NCI-H1092 treated with DMSO at 0.1 percent for 48 hours (cell line): ENCODE results near the gene SYCN.
"Not testable (repeated sequence)": the region's sequence is repeated elsewhere in the genome, so short reads cannot be mapped to it uniquely, and the experiment has no call there.

Experiments used
- DNase-seq: peaks from one replicate; lab custom pipeline; 2025; lab: John Stamatoyannopoulos, UW

The SYCN gene

DNA sequence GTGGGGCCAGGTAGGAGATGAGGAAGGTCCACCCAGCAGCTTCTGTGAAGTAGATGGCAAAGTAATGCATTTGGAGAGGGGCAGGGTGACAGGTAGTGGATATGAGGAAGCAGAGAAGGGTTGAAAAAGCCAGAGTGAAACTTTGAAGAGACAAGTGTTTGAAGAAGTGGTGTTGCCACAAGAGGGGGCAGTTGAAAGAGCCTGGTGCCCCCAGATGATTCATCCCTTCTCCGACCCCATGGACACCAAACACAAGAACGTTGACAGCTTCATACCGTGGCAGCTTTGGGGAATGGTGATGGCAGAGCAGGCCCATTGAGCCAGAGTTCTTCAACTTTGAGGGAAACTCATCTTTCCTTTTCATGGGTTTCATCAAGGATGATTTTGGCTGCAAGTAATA is 20.8 kb upstream of the SYCN start:
- no peak for DNase-seq

DNA sequence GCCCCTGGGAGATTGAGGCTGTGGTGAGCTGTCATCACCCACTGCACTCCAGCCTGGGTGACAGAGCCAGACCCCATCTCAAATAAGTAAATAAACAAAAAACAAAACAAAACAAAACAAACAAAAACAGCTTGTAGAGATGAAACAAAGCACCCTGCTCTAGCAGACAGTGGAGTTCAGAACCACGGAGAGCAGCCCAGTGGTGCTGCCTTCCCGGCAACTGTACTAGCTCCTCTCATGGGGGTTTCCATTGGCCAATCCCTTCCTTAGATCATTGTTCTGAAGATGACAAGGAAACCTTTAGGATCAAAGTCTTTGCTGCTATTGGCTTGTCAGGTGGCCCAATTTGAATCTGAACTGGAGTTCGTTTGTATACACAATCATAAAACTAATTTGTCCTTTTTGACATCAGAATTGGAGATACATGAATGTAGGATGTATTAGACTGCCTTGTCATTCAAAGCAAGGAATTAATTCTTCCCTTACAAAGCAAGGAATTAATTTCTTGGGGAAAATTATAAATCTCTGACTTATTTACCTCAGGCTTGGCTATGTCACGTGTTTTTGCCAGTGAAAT is 19.7 kb upstream of the SYCN start:
- no peak for DNase-seq

DNA sequence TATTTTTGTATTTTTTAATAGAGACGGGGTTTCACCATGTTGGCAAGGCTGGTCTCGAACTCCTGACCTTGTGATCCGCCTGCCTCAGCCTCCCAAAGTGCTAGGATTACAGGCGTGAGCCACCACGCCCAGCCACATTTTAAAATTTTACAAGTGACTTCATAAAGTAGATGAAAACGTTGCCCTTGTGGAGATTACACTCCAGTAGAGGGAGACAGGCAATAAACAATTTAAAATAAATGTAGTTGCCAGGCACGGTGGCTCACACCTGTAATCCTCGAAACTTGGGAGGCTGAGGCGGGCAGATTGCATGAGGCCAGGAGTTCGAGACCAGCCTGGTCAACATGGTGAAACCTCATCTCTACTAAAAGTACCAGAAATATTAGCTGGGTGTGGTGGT is 15.0 kb upstream of the SYCN start:
- DNase-seq, result not testable (repeated sequence)

DNA sequence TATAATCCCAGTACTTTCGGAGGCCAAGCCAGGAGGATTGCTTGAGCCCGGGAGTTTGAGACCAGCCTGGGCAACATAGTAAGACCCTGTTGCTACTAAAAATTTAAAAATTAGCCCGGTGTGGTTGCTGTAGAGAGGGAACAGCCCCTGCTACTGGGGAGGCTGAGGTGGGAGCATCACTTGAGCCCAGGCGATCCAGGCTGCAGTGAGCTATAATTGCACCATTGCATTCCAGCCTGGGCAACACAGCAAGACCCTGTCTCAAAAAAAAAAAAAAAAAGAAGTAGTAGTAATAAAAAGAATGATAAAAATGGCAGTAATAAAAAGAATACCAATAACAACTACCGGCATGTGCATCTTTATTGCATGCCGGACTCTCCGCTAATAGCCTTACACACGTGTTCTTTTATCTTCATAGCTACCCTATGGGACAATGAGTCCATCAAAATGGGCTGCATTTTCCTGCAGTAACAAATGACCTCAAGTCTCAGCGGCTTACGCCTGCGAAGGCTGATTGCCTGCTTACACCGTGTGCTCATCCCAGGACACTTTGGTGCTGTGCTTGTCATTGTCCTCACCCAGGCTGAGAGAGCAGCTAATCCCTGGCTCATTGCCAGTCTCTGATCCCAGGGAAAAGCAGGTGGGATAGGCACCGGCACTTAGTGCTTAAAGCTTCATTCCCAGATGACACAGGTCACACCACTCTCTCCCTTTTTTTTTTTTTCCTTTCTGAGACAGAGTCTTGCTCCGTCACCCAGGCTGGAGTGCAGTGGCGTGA is 14.4 kb upstream of the SYCN start:
- no peak for DNase-seq

DNA sequence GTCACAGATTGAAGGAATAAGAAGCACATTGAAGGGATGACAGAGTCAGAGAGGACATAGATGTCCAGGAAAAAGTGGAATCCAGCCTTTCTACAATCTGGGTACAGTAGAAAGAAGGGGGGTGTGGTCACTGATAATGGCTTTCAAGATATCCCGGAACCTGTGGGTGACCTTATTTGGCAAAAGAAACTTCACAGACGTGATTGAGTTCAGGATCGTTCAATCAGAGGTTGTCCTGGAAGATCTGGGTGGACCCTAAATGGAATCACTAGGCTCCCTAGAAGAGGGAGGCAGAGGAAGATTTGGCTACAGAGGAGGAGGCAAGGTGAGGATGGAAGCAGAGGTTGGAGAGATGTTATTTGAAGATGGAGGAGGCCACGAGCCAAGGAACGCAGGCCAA is 13.0 kb upstream of the SYCN start:
- no peak for DNase-seq

DNA sequence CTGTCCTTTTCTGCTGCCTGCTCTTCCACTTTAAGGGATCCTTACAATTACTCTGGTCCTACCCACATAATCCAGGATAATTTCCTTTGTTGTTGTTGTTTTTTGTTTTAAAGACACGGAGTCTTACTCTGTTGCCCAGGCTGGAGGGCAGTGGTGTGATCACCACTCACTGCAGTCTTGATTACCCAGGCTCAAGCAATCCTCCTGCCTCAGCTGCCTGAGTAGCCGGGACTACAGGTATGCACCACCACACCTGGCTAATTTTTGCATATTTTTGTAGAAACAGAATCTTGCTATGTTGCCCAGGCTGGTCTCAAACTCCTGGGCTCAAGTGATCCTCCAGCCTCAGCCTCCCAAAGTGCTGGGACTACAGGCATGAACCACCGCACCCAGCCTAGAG is 11.3 kb upstream of the SYCN start:
- not testable (repeated sequence) for DNase-seq

DNA sequence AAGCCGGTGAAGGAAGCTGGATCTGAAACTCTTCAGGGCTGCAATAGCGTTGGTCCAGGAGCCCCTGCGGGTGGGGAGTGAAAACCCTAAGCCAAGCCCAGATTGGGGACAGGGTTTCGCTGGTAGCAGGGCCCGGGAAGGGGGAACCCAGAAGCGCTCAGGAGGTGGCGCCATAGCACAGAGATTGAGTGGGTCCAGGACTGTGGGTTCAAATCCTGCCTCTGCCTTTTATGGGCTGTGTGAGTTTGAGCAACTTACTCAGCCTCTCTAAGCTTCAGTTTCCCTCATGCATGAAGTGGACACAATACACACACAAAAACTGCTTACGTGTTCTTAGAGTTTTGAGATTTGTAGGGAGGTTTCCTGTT is 8.3 kb upstream of the SYCN start:
- no peak for DNase-seq

DNA sequence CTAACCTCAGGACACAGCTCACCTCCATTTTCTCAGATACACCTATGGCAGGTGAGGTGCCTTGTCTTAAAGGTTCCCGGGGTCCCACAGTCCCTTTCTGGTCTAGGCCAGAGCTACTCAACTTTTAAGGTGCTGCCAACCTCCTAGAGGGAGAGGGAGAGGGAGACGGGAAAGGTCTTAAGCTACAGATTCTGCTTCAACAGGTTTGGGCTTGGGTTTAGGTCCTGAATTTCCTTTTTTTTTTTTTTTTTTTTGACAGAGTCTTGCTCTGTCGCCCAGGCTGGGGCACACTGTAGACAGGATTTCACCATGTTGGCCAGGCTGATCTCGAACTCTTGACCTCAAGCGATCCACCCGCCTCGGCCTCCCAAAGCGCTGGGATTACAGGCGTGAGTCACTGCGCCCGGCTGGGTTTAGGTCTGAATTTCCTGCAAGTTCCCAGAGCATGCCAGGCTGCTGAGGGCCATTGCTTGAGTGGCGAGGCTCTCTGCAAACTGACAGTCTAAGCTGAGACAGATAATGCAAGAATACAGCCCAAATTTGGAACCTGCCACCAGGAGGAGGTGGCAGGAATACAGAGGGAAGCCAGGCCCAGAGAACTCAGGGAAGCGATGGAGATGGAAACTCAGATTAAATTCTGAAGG is 7.8 kb upstream of the SYCN start:
- no peak for DNase-seq

DNA sequence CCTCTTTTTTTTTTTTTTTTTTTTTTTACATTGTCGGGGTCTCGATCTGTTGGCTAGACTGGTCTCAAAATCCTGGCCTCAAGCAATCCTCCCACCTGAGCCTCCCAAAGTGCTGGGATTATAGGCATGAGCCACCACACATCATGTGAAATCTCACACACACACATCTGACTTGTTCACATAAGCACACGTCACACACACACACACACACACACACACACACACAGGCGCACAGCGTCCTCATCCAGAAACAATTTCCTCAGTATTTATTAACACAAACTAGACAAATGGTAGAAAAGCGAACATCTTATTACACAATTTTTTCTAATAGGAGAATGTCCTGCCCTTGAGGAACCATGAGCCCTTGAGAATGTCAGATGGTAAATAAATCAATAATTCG is 5.1 kb upstream of the SYCN start:
- DNase-seq, result no peak

DNA sequence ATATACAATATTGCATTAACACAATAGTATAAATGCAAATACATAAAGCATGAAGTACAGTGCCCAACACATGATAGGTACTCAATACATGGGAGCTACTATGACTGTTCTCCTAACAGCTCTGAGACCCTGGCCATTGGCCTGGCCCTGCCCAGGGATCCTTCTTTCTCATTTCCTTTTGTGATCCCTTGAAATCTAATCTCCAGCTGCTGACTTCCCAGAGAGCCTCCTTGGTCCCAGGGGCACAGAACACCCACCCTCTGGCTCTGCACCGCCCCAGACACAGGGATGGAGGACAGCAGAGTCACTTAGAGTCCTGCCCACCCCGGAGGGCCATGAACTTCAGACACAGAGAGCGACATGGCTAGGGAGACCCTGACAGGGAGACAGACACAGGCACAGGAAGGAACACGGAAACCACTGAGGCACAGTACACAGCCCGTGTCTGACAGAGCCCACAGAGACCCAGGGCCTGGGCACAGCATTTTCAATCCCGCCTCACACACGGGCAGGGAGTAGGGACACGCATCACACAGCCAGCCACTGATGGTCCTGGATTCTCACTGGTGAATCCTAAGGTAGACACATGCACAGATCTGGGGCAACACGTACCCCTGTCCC is 4.2 kb upstream of the SYCN start:
- DNase-seq, result no peak

DNA sequence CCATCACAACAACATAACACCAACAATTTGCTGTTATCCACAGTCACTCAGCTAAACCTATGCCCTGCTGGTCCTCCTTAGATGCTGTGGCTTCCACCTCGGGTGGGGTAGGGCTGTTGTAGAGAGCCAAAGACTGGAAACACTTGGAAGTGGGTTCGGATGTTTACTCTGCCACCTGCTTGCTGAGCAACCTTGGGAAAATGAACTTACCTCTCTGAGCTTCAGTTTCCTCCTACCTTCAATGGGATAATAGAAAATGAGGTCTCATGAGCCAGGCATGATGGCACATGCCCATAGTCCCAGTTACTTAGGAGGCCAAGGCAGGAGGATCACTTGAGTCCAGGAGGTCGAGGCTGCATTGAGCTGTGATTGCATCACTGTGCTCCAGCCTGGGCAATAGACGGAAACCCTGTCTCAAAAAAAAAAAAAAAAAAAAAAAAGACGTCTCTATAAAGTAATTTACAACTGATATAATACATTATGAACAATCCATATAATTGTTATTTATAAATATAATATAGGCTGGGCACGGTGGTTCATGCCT is 3.3 kb upstream of the SYCN start:
- DNase-seq, result no peak

DNA sequence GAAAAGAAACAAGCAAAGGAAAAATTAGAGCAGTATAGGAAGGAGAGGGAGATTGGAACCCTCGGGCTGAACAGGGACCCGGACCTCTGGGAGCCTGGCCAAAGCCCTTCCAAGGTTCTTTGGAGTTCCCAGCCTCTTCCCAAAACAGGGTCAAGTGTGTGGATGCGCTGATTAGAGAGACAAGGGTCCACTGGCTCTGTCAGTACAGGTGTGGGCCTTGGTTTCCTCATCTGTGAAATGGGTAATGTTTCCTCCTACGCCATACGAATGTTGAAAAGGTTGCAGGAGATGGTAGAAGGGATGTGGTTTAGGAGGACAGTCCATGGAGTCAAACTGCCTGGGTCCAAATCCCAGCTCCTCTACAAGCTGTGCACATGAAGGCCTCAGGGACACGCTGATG is 2.1 kb upstream of the SYCN start:
- no peak for DNase-seq

DNA sequence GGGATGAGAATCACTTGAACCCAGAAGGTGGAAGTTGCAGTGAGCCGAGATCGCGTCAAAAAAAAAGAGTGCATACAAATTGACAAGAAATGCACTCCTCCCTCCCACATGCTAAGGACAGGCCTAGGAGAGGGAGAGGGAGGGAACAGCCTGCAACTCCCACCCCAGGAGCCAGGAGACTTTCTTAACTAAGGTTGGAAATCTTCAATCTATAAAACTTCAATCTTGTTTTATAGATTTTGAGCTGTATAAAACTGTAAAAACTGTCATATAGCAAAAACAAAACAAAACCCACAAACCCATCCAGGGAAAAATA is 1.3 kb upstream of the SYCN start:
- no peak for DNase-seq

DNA sequence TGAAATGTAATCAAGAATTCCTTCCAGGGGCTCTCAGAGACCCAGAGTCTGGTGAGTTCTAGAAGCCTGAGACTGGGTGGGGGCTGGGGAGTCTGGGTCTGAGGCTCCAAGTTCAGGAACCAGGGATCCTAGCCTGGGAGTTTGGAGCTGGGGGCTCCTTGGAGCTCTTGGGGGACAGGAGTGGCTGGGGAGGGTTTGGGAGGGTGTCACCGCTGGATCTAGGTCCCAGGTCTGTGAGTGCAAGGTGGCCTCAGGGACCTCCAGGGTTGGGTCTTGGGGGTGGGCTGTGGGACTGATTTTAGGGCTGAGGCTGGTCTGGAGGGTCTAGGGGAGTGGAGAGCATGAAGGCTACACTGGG is 1.1 kb downstream of the SYCN start:
- DNase-seq, result no peak

DNA sequence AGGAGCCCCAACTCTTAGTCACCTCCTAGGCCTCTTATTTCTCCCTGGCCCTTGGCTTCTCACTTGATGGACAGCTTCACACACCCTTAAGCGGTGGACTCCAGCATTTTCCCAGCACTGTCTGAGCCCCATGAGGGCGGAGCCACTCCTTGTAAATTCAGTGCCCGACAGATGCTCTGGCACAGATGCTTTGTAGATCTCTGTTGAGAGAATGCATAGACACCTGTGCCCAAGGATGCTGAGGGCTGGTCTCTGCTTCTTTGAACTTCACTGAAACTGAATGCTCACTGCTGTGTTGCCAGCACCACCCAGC is 3.3 kb downstream of the SYCN start:
- no peak for DNase-seq

DNA sequence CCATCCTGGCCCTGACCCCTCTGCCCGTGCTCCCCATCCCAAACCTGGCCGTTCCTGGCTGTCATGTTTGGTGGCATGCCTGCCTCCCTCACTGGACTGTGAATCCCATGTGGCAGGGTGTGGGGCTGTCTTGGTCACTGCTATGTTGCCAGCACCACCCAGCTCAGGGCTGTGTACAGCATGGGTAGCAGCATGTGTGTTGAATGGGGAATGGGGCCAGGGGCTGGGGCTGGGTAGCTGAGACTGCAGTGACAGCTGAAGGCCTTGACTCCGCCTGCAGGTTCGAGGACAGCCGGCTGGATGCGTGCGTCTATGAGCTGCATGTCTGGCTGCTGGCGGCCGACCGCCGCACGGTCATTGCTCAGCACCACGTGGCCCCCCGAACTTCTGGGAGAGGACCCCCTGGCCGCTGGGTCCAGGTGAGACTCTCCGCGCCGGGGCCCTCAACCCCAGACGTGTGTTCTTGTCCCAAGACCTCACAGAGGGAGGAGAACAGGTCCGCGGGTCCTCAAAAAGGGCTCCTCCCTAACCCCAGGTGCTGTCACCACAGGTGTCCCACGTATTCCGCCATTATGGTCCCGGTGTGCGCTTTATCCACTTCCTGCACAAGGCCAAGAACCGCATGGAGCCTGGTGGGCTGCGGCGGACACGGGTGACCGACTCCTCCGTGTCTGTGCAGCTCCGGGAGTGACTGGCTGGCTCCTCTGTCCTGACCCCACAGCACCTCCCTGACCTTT is 3.8 kb downstream of the SYCN start:
- DNase-seq, result no peak

DNA sequence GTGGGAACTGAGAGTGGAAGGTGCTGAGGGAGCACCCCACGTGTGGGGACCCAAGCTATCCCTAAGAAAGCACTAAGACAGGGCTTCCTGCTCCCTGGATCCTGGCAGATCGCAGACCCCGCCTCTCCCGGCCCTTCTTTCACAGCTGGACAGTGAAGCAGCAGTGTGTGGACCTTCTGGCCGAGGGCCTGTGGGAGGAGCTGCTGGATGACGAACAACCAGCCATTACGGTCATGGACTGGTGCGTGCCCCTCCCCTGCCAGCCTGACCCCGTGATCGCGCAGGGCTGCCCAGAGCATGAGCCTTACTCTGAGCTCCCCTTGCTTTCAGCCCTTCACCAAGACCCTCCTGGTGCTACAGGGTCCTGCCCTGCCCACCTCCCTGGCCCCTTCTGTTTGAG is 5.0 kb downstream of the SYCN start:
- DNase-seq, result no peak

DNA sequence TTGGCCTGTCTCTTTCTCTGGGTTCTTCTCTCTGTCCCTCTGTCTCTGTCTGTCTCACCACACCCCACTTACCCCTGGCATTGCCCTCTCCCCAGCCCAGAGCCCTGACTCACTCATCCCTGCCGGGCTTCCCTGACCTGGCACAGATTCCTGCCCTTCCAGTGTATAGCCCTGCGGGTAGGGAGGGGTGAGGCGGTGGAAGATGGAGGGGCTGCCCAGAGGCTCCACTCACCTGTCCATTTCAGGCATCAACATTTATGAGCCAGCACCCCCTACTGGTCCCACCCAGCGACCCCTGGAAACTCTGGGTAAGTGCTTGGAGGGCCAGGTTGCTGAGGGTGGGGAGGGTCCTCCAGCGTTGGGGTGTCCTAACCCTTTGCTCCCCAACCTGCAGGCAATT is 6.3 kb downstream of the SYCN start:
- DNase-seq, result no peak

DNA sequence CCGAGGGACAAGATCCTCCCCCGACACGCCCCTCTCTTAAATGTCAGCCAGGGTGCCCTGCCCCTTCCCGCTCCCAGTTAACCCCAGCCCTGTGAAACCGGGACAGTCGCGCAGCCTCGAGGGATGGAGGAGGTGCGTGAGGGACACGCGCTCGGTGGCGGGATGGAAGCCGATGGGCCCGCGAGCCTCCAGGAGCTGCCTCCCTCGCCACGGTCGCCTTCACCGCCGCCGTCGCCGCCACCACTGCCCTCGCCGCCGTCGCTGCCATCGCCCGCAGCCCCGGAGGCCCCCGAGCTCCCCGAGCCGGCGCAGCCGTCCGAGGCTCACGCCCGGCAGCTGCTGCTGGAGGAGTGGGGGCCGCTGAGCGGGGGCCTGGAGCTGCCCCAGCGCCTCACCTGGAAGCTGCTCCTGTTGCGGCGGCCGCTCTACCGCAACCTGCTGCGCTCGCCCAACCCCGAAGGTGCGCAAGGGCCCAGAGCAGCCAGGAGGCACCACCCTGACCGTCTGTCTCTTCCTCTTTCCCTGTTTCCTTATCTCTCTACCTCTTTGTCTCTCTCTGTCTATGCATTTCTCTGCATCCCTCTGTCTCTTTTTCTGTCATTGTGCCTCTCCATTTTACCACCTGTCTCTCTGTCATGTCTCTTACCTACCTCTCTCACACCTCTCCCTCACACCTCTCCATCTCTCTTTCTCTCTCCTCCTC is 7.1 kb downstream of the SYCN start, which contains the start of gene NCCRP1:
Gene NCCRP1, plus strand, starts transcription at position 105 of the 703 bp plus-strand sequence. Its CDS starts 19 bp downstream, at position 124.
- no peak for DNase-seq

DNA sequence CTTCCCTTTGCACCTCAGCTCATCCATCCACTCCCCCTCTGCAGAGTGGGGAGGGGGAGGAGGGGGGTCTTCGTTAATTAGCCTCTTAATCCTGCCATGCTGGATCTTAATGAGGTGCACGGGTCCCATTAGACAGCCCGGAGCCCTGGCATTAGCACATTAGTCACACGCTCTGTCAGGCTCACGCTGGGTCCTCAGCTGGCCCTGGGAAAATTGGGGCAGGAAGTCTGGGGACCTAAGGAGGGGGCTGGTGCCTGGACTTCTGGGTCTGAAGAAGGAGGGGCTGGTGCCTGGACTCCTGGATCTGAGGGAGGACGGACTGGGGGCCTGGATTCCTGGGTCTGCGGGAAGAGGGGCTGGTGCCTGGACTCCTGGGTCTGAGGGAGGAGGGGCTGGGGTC is 7.7 kb downstream of the SYCN start:
- no peak for DNase-seq

DNA sequence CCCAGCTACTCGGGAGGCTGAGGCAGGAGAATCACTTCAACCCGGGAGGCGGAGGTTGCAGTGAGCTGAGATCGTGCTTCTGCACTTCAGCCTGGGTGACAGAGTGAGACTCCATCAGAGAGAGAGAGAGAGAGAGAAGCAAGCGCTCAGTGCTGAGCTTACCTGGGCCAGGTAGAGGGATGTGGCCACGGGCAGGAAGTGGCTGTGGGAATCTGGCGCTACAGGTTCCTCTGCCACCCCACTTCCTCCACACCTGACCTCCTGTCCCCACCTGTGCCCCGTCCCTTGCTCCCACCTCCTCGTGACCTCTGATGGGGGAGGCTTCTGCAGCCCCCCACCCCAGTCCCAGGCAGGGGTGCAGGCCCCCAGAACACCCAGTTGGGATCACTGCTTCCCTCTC is 8.3 kb downstream of the SYCN start:
- DNase-seq, result no peak
